ENCODE results near the gene DAZAP1.

DAZAP1 gene

GRCh38 chr19:1428738-1429391 is 21.5 kb downstream of the DAZAP1 start:
- H3K4me3 ChIP-seq (replicated peaks; ENCODE audit: low read depth, low read length), result no peak overlapping the region
- DNase-seq (ENCODE audit: extremely low read depth, low read depth), result no peak
- TF ChIP-seq CTCF (IDR thresholded peaks at IDR 0.05; ENCODE audit: low read depth, low read length, missing control alignments), result no peak

- no peak for TF ChIP-seq CTCF (IDR thresholded peaks at IDR 0.05; ENCODE audit: low read depth, low read length, missing control alignments)
- no peak overlapping the region for H3K4me3 ChIP-seq (replicated peaks; ENCODE audit: low read depth, low read length)
- no peak for DNase-seq (ENCODE audit: extremely low read depth, low read depth)
Measured at GRCh38 chr19:1429750-1430149, 22.4 kb downstream of the DAZAP1 start.

GRCh38 chr19:1430246-1430645 is 22.9 kb downstream of the DAZAP1 start:
- TF ChIP-seq CTCF (IDR thresholded peaks at IDR 0.05; ENCODE audit: low read depth, low read length, missing control alignments), result no peak
- DNase-seq (ENCODE audit: extremely low read depth, low read depth), result no peak
- H3K4me3 ChIP-seq (replicated peaks; ENCODE audit: low read depth, low read length), result no peak overlapping the region

GRCh38 chr19:1431759-1432506 is 24.5 kb downstream of the DAZAP1 start:
- no peak for TF ChIP-seq CTCF (IDR thresholded peaks at IDR 0.05; ENCODE audit: low read depth, low read length, missing control alignments)
- H3K4me3 ChIP-seq (replicated peaks; ENCODE audit: low read depth, low read length), result no peak overlapping the region
- no peak for DNase-seq (ENCODE audit: extremely low read depth, low read depth)

- TF ChIP-seq CTCF (IDR thresholded peaks at IDR 0.05; ENCODE audit: low read depth, low read length, missing control alignments), result no peak
- no peak for DNase-seq (ENCODE audit: extremely low read depth, low read depth)
Measured at GRCh38 chr19:1432507-1432887, 25.1 kb downstream of the DAZAP1 start.

GRCh38 chr19:1433119-1434039 is 26.0 kb downstream of the DAZAP1 start:
- TF ChIP-seq CTCF (IDR thresholded peaks at IDR 0.05; ENCODE audit: low read depth, low read length, missing control alignments), result no peak
- no peak overlapping the region for H3K4me3 ChIP-seq (replicated peaks; ENCODE audit: low read depth, low read length)
- no peak for DNase-seq (ENCODE audit: extremely low read depth, low read depth)

More at GRCh38 chr19:1432507-1432887, 25.1 kb downstream of the DAZAP1 start:
- H3K4me3 ChIP-seq (replicated peaks; ENCODE audit: low read depth, low read length), result no peak overlapping the region

Measured in HFF-Myc (cell line).